ENCODE measurements around the gene TFAP2D.

TFAP2D gene

DNA sequence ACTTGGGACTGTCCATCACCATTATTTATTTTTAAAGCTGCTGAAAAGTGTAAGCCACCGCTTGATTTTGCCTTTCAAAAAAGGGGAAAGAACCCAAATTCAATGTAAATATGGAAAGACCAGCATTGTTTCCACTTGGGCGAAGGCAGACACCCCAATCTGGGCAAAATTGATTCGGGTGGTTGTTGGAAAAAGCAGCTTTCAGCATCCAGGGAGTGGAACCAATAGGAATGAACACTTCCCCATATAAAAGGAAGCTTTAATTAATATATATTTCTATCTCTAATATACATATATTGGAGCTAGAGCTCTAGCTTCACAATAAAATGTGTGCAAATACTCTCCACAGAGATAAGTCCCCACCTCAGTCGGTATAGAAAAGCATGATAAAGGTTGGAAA, at the start of gene TFAP2D:
Gene TFAP2D, plus strand, starts transcription at position 301 of the 400 bp plus-strand sequence. CDS start 530 bp downstream, outside the sequence.
- DNase-seq (ENCODE audit: low read depth) = no peak
- no peak for TF ChIP-seq CTCF (IDR thresholded peaks at IDR 0.05; ENCODE audit: control insufficient read depth, insufficient read depth, low read depth, low read length, missing control alignments)
- H3K4me3 ChIP-seq (ENCODE audit: control insufficient read depth, low read depth, low read length) = no peak within 1 kb of the TSS

DNA sequence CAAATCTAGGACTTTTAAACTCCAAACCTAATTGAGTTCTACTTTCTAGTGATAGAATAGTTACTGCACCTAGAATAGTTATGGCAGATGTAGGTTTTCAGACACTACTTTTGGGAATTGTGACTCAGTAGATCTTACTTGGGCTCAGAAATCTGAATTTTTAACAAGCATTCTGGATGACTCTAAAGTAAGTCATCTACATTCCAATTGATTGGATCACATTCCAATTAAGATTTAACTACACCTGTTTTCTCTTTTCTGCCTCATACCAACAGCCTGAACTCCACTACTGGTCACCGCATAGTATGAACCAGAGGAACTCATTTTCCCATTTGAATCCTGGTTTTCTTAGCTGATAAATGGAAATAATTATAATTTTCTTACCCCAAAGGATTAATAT, 49.5 kb upstream of the TFAP2D start:
- H3K4me3 ChIP-seq (ENCODE audit: control insufficient read depth, low read depth, low read length) = no peak overlapping the region
- TF ChIP-seq CTCF (IDR thresholded peaks at IDR 0.05; ENCODE audit: control insufficient read depth, insufficient read depth, low read depth, low read length, missing control alignments) = no peak
- no peak for DNase-seq (ENCODE audit: low read depth)

GRCh38 chr6:50666089-50666488, 47.2 kb upstream of the TFAP2D start:
- H3K4me3 ChIP-seq (ENCODE audit: control insufficient read depth, low read depth, low read length) = no peak overlapping the region
- TF ChIP-seq CTCF (IDR thresholded peaks at IDR 0.05; ENCODE audit: control insufficient read depth, insufficient read depth, low read depth, low read length, missing control alignments) = no peak

GRCh38 chr6:50681213-50681824, 32.0 kb upstream of the TFAP2D start:
- no peak overlapping the region for H3K4me3 ChIP-seq (ENCODE audit: control insufficient read depth, low read depth, low read length)
- TF ChIP-seq CTCF (IDR thresholded peaks at IDR 0.05; ENCODE audit: control insufficient read depth, insufficient read depth, low read depth, low read length, missing control alignments) = no peak
- DNase-seq (ENCODE audit: low read depth) = no peak

More at GRCh38 chr6:50666089-50666488, 47.2 kb upstream of the TFAP2D start:
- no peak for DNase-seq (ENCODE audit: low read depth)

- TF ChIP-seq CTCF (IDR thresholded peaks at IDR 0.05; ENCODE audit: control insufficient read depth, insufficient read depth, low read depth, low read length, missing control alignments) = no peak
- H3K4me3 ChIP-seq (ENCODE audit: control insufficient read depth, low read depth, low read length) = no peak overlapping the region
- no peak for DNase-seq (ENCODE audit: low read depth)
Observed at GRCh38 chr6:50689210-50689609, 24.1 kb upstream of the TFAP2D start.

GRCh38 chr6:50691814-50692495, 21.4 kb upstream of the TFAP2D start:
- TF ChIP-seq CTCF (IDR thresholded peaks at IDR 0.05; ENCODE audit: control insufficient read depth, insufficient read depth, low read depth, low read length, missing control alignments) = no peak
- no peak overlapping the region for H3K4me3 ChIP-seq (ENCODE audit: control insufficient read depth, low read depth, low read length)
- DNase-seq (ENCODE audit: low read depth) = no peak
